Dendritic cell treated with granulocyte-macrophage colony-stimulating factor and Interleukin-4, amounts not matched to agents 40 ng/mL and 50 ng/mL, for 4 days (primary cell): ENCODE measurements around the gene TMEM143.
A peak's percentile ranks its signal among the peaks of the same experiment; 100 is the strongest.
"Not testable (repeated sequence)": the region's sequence is repeated elsewhere in the genome, so short reads cannot be mapped to it uniquely, and the experiment has no call there.

Experiments
- H3K27ac Mint-ChIP-seq: one replicate; pipeline ENCODE4 v1.8.0; 2022; ENCODE audit warnings: mild to moderate bottlenecking, mixed read lengths
- H3K27me3 Mint-ChIP-seq: one replicate; pipeline ENCODE4 v1.8.0; 2022; ENCODE audit warnings: mild to moderate bottlenecking, mixed read lengths
- H3K36me3 Mint-ChIP-seq: one replicate; pipeline ENCODE4 v1.8.0; 2022; ENCODE audit warnings: low read depth, mixed read lengths
- H3K4me1 Mint-ChIP-seq: one replicate; pipeline ENCODE4 v1.8.0; 2022; ENCODE audit warnings: low read depth, mixed read lengths
- H3K4me3 Mint-ChIP-seq: one replicate; pipeline ENCODE4 v1.8.0; 2022; ENCODE audit warnings: mild to moderate bottlenecking, moderate library complexity, mixed read lengths
- H3K9me3 Mint-ChIP-seq: one replicate; pipeline ENCODE4 v1.8.0; 2022; ENCODE audit warnings: mixed read lengths
- intact Hi-C: fragments of 100-400 bp; cut with micrococcal nuclease; formaldehyde crosslinking; loops from one replicate; pipeline ENCODE4 v1.15.0; 2022

TMEM143 gene

GRCh38 chr19:48395170-48395455, 31.4 kb upstream of the TMEM143 start:
- Mint-ChIP-seq H3K27me3 (peaks cover 67% of the 10 kb centered on the region), H3K4me3 (no peak overlapping the region), H3K27ac (no peak overlapping the region), H3K4me1 (peaks cover 67% of the 10 kb centered on the region), H3K9me3 (peaks cover 9% of the 10 kb centered on the region), H3K36me3 (peaks cover 25% of the 10 kb centered on the region)
- intact Hi-C loops, result no loop called here

DNA sequence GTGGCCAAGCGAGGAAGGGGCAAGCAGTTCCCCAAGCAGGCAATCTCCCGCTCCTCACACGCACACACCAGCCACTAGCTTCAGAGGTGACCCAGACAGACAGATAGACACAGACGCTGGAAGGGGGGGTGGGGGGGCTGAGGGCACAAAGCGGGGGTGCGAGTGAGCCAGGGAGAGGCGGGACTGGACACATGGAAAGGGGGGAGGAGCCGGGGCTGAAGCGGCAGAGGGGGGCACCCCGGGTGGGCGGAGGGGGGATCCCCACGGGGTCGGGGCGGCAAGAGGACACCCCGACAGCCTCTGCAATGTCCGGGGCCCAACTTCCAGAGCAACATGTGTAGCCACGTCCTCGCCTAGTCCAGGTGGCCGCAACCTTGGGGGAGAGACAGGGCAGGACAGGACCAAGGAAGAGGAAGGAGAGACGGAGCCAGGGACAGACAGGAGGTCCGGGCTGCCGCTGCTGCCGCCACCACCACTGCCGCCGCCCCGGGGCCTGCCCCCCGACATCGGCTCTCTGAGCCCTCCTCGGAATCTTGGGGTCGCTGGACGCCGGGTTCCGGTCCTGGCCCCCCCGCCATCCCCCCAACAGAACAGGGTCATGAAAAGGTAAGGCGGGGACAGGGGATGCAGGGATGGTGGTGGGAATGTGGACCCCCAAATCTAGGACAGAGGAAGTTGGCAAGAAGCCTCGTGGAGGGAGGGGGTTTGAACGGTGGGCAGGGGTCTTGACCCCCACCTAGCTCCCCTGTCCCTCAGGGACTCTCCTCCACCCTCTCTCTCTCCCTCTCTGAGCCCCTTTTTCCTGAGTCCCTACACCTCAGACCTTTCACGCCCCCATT, 30.8 kb upstream of the TMEM143 start:
- intact Hi-C loops, result loop anchor here (5.0 kb wide), 1 partner anchor 72 kb away; a partner anchor contains a TSS
- H3K27ac Mint-ChIP-seq, result peak overlapping the region; percentile 60
- H3K4me1 Mint-ChIP-seq, result peaks cover 65% of the 10 kb centered on the region

GRCh38 chr19:48393559-48394330, 30.0 kb upstream of the TMEM143 start, which contains the start of gene GRIN2D:
GRIN2D (plus strand) TSS chr19:48393668; CDS start chr19:48398393, 4,725 bp downstream.
- intact Hi-C loops, result loop anchor here (5.0 kb wide), 1 partner anchor 71 kb away; a partner anchor contains a TSS

More for the DNA sequence above, 30.8 kb upstream of the TMEM143 start:
- peaks cover 5% of the 10 kb centered on the region for H3K9me3 Mint-ChIP-seq
- no peak overlapping the region for H3K4me3 Mint-ChIP-seq
- peaks cover 27% of the 10 kb centered on the region for H3K36me3 Mint-ChIP-seq
- peaks cover 67% of the 10 kb centered on the region for H3K27me3 Mint-ChIP-seq

DNA sequence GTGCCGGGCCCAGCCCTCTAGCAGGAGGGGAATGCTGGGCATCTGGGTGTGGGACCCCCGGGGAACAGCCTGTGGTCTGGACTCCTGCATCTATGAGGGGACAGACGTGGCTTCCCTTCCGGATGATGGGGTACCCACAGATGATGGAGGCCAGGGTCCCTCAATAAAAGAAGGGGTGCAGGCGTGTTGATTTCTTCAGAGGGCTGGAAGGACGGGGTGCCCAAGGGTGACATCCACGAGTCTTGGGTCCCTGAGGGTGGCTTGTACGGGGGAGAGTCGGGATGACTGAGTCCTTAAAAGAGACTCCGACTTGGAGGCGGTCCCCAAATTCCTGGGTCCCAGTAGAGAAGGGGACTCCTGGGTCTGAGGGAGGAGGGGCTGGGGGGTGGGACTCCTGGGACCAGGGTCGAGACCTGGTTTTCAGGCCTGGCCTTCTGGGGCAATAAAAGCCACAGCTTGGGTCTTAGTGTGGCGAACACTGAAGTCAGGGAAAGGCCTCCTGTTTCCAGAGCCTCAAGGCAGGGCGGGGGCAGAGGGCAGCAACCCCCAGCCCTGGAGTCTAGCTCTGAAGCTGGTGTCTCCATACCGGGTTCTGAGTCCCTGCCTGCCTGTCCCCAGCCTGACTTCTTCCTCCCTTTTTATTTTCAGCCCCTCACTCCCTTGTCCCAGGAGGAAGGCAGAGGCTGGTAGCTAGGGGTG, 29.3 kb upstream of the TMEM143 start:
- Mint-ChIP-seq H3K36me3 (peaks cover 40% of the 10 kb centered on the region), H3K27me3 (peaks cover 65% of the 10 kb centered on the region), H3K4me1 (peaks cover 61% of the 10 kb centered on the region), H3K9me3 (no peaks in the 10 kb centered on the region), H3K4me3 (no peak overlapping the region), H3K27ac (peak overlapping the region; percentile 96)
- intact Hi-C loops, result loop anchor here (5.0 kb wide), 1 partner anchor 71 kb away; a partner anchor contains a TSS

More at GRCh38 chr19:48393559-48394330, 30.0 kb upstream of the TMEM143 start, which contains the start of gene GRIN2D:
- Mint-ChIP-seq H3K9me3 (no peaks in the 10 kb centered on the region), H3K4me3 (no peak within 1 kb of the TSS), H3K4me1 (peaks cover 59% of the 10 kb centered on the region), H3K36me3 (peaks cover 35% of the 10 kb centered on the region), H3K27ac (peak within 1 kb of the TSS; percentile 96), H3K27me3 (peaks cover 67% of the 10 kb centered on the region)

DNA sequence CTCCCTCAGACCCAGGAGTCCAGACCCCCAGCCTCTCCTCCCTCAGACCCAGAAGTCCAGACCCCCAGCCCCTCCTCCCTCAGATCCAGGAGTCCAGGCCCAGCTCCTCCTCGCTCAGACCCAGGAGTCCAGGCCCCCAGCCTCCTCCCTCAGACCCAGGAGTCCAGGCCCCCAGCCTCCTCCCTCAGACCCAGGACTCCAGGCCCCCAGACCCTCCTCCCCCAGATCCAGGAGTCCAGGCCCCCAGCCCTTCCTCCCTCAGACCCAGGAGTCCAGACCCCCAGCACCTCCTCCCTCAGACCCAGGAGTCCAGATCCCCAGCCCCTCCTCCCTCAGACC, 28.2 kb upstream of the TMEM143 start:
- Mint-ChIP-seq H3K4me1 (peaks cover 51% of the 10 kb centered on the region), H3K36me3 (peaks cover 42% of the 10 kb centered on the region), H3K27me3 (peaks cover 55% of the 10 kb centered on the region), H3K27ac (peak overlapping the region; percentile 96)
- H3K9me3 Mint-ChIP-seq, H3K4me3 Mint-ChIP-seq: not testable (repeated sequence)
- intact Hi-C loops, result loop anchor here (5.0 kb wide), 1 partner anchor 70 kb away; a partner anchor contains a TSS

DNA sequence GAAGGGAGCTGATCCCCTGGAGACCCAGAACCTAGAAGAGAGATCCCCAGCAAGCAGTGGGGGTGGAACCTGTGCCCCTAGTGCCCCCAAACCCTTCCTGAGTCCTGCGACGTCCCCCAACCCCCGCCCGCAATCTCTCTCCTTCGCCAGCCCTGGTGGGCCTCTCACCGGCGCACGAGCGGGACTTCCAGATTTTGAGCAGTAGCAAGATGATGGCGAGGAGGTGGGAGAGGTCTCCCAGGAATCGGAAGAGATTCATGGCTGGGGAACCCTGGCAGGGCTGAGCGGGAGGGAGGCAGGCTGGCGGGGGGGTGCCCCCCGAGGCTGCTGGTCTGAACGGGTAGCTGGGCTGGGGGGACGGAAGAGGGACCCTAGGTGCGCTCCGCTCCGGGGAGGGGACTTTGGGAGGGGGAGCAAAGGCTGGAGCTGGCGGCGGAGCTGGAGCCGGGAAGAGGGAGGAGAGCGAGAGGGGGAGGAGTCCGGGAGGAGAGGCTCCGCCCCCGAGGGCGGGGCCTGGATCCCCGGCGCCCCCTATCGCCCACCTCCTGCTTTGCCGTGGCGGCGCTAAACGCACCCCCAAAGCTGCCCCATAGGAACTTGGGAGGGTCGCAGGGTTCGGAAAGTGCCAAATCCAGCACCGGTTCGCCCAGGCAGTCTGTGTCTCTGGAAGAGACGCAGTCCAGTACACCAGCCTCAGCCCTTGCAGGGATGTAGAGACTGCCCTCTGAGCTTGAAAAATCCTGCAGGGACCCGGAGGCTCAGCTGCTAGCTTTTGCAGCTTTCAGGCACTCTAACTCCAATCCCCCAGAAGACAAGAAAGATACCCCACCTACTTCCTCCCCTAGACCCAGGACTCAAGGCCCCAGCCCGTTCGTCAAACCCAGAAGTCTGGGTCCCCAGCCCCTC, 27.6 kb upstream of the TMEM143 start, which contains the start of gene KDELR1:
Gene KDELR1, minus strand, starts transcription at position 452 of the 906 bp plus-strand sequence. Its CDS starts 193 bp downstream, at position 259.
- H3K4me1 Mint-ChIP-seq, result peaks cover 49% of the 10 kb centered on the region
- intact Hi-C loops, result loop anchor here (2.0 to 5.0 kb wide), 3 partner anchors 27 to 69 kb away; partner anchors contain the start of genes GRWD1 and SYNGR4
- no peaks in the 10 kb centered on the region for H3K9me3 Mint-ChIP-seq
- H3K27me3 Mint-ChIP-seq, result peaks cover 49% of the 10 kb centered on the region
- H3K36me3 Mint-ChIP-seq, result peaks cover 48% of the 10 kb centered on the region
- H3K27ac Mint-ChIP-seq, result peak within 1 kb of the TSS; percentile 96
- H3K4me3 Mint-ChIP-seq, result peak within 1 kb of the TSS; percentile 89

GRCh38 chr19:48390188-48391099, 26.7 kb upstream of the TMEM143 start:
- Mint-ChIP-seq H3K27ac (peak overlapping the region; percentile 96), H3K4me3 (peak overlapping the region; percentile 89), H3K9me3 (no peaks in the 10 kb centered on the region), H3K4me1 (peaks cover 39% of the 10 kb centered on the region), H3K27me3 (peaks cover 40% of the 10 kb centered on the region), H3K36me3 (peaks cover 57% of the 10 kb centered on the region)
- intact Hi-C loops, result loop anchor here (2.0 to 5.0 kb wide), 3 partner anchors 26 to 68 kb away; partner anchors contain the start of genes GRWD1 and SYNGR4

- Mint-ChIP-seq H3K27ac (no peak overlapping the region), H3K27me3 (peaks cover 6% of the 10 kb centered on the region), H3K4me3 (no peak overlapping the region), H3K4me1 (peaks cover 36% of the 10 kb centered on the region), H3K36me3 (peaks cover 92% of the 10 kb centered on the region), H3K9me3 (no peaks in the 10 kb centered on the region)
- intact Hi-C loops, result no loop called here
Observed at GRCh38 chr19:48386981-48387380, 23.2 kb upstream of the TMEM143 start.

GRCh38 chr19:48385461-48386087, 21.8 kb upstream of the TMEM143 start:
- H3K36me3 Mint-ChIP-seq, result peaks cover 96% of the 10 kb centered on the region
- no peaks in the 10 kb centered on the region for H3K27me3 Mint-ChIP-seq
- H3K27ac Mint-ChIP-seq, result no peak overlapping the region
- no peaks in the 10 kb centered on the region for H3K9me3 Mint-ChIP-seq
- H3K4me3 Mint-ChIP-seq, result no peak overlapping the region
- peaks cover 30% of the 10 kb centered on the region for H3K4me1 Mint-ChIP-seq
- intact Hi-C loops, result no loop called here

GRCh38 chr19:48382286-48382685, 18.5 kb upstream of the TMEM143 start:
- H3K27ac Mint-ChIP-seq, result peak overlapping the region; percentile 39
- H3K4me1 Mint-ChIP-seq, result peaks cover 19% of the 10 kb centered on the region
- peaks cover 74% of the 10 kb centered on the region for H3K36me3 Mint-ChIP-seq
- intact Hi-C loops, result no loop called here
- H3K27me3 Mint-ChIP-seq, result no peaks in the 10 kb centered on the region
- no peak overlapping the region for H3K4me3 Mint-ChIP-seq
- no peaks in the 10 kb centered on the region for H3K9me3 Mint-ChIP-seq

GRCh38 chr19:48381178-48381950, 17.6 kb upstream of the TMEM143 start:
- intact Hi-C loops, result no loop called here
- no peak overlapping the region for H3K27ac Mint-ChIP-seq
- H3K27me3 Mint-ChIP-seq, result no peaks in the 10 kb centered on the region
- no peaks in the 10 kb centered on the region for H3K9me3 Mint-ChIP-seq
- H3K4me1 Mint-ChIP-seq, result peaks cover 19% of the 10 kb centered on the region
- no peak overlapping the region for H3K4me3 Mint-ChIP-seq
- H3K36me3 Mint-ChIP-seq, result peaks cover 65% of the 10 kb centered on the region
